Measurements from ENCODE around the gene PRDM4.
A peak's percentile ranks its signal among the peaks of the same experiment; 100 is the strongest.

- no peak for TF ChIP-seq CTCF (IDR thresholded peaks at IDR 0.05)
- TF ChIP-seq CEBPB (IDR thresholded peaks at IDR 0.05), result no peak
- TF ChIP-seq MAX (IDR thresholded peaks at IDR 0.05), result peak; percentile 100
- TF ChIP-seq EP300 (IDR thresholded peaks at IDR 0.05), result no peak
- TF ChIP-seq POLR2AphosphoS2 (conservative IDR thresholded peaks at IDR 0.05; ENCODE audit: low read length), result no peak
- TF ChIP-seq SMC3 (IDR thresholded peaks at IDR 0.05), result no peak
These were observed 75.3 kb downstream of the PRDM4 start, which contains the start of gene PWP1 for GRCh38 chr12:107685360-107686248.

Measured in A549 (cell line).